GM13977 (cell line): ENCODE data around the gene WAC.
A peak's percentile ranks its signal among the peaks of the same experiment; 100 is the strongest.
"Not testable (repeated sequence)": the region's sequence is repeated elsewhere in the genome, so short reads cannot be mapped to it uniquely, and the experiment has no call there.

Experiments
- DNase-seq: peaks from one replicate; pipeline ENCODE4 v3.0.0; 2012; ENCODE audit warnings: low spot score
- in situ Hi-C: fragments of 300-500 bp; cut with MboI; formaldehyde crosslinking; loops from one replicate; pipeline ENCODE4 v1.12.0; 2022; ENCODE audit warnings: low sequenced_read_pairs, low pct_unique_long_range_greater_than_20kb, mixed read lengths, inconsistent platforms; ENCODE audit not compliant: unreplicated experiment
- TF ChIP-seq, protein P1 (sequence below): IDR thresholded peaks from 2 replicates; pipeline ENCODE4 v1.5.1; 2012; ENCODE audit warnings: mild to moderate bottlenecking, control low read depth; ENCODE audit not compliant: insufficient read depth; ENCODE audit errors: extremely low read depth, missing control alignments

The WAC gene

DNA sequence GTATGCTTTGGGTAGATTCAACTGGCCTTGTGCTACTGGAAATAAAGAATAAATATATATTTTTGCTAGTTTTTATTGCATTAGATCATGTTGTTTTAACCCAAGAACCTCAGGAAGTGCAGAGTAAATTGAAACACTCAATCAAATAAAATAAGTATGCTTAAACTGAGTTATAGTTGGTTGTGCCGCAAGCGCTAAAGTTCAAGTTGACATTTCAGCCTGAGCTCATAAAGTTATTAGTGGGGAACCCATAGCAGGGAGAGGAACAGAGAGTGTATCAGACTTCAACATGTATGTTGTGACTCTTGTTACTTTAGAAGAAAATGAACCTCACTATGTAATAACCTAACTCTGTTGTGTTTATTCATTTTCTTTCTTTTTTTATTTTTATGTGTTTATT, 119.2 kb downstream of the WAC start:
- TF ChIP-seq, protein P1, sequence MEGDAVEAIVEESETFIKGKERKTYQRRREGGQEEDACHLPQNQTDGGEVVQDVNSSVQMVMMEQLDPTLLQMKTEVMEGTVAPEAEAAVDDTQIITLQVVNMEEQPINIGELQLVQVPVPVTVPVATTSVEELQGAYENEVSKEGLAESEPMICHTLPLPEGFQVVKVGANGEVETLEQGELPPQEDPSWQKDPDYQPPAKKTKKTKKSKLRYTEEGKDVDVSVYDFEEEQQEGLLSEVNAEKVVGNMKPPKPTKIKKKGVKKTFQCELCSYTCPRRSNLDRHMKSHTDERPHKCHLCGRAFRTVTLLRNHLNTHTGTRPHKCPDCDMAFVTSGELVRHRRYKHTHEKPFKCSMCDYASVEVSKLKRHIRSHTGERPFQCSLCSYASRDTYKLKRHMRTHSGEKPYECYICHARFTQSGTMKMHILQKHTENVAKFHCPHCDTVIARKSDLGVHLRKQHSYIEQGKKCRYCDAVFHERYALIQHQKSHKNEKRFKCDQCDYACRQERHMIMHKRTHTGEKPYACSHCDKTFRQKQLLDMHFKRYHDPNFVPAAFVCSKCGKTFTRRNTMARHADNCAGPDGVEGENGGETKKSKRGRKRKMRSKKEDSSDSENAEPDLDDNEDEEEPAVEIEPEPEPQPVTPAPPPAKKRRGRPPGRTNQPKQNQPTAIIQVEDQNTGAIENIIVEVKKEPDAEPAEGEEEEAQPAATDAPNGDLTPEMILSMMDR: no peak
- in situ Hi-C loops: loop anchor here (25.0 kb wide), 1 partner anchor 660 kb away; no protein-coding TSS in a partner anchor
- DNase-seq: no peak

DNA sequence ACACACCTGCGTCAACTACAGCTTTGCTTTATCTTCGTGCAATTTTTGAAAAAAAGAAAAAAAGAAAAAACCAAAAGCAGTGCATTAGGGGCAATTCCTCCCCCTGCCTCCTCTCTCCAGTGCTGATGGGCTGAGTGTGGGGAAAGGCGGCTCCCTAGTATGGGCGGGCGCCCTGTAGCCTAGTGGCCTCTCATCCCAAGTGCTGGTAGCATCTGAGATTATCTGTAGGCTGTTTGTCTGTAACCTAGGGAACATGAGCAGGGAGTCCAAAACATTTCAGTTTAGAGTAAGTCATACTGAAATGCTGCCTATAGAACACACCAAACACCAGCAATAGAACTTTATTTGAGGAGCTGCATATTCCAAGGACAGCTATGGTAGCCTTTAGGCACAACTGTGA, 119.8 kb downstream of the WAC start:
- TF ChIP-seq, protein P1: no peak
- in situ Hi-C loops: loop anchor here (25.0 kb wide), 1 partner anchor 660 kb away; no protein-coding TSS in a partner anchor

GRCh38 chr10:28658824-28659223, 125.9 kb downstream of the WAC start:
- not testable (repeated sequence) for DNase-seq
- in situ Hi-C loops: loop anchor here (25.0 kb wide), 1 partner anchor 653 kb away; no protein-coding TSS in a partner anchor

More for the DNA sequence above, 119.8 kb downstream of the WAC start:
- DNase-seq: no peak

- in situ Hi-C loops: loop anchor here (10.0 to 25.0 kb wide), 2 partner anchors 334 to 651 kb away; no protein-coding TSS in a partner anchor
- TF ChIP-seq, protein P1: no peak
- no peak for DNase-seq
Measured at GRCh38 chr10:28661035-28661434, 128.1 kb downstream of the WAC start.

DNA sequence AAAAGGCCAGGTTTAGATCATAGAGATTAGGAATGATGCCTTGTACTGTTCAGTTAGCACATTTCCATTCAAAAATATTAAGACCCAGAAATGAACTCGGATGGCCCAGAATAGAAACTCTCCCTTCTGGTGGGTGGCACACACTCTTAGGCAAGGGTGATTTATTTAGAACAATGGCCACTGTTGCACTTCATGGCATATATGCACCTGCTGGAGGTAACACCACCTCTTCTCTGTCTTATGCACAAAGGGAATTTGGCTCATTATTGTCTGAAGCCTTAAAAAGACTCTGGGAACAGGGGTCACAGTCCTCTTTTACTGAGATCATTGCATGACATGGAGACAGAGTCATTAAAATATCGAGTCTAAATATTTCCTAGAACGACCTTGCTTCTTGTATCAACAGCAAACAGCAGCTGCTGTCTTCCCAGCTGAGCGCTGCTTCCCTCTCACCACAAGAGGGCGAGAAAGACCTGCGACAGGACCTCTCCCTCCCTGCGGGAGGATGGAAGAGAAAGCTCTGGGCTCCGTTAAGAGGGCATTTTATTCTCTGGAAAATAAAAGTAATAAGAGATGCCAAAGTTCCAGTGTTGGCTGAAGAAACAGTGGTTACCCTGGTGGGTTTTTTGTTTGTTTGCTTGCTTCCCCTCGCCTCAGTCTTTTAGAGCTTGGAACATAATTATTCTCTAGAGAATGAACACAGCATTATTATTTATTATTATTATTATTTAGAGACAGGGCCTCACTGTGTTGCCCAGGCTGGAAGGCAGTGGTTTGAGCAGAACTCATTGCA, 130.9 kb downstream of the WAC start:
- TF ChIP-seq, protein P1: peak; percentile 98
- peak; percentile 73 for DNase-seq
- in situ Hi-C loops: loop anchor here (10.0 to 25.0 kb wide), 2 partner anchors 331 to 649 kb away; no protein-coding TSS in a partner anchor

DNA sequence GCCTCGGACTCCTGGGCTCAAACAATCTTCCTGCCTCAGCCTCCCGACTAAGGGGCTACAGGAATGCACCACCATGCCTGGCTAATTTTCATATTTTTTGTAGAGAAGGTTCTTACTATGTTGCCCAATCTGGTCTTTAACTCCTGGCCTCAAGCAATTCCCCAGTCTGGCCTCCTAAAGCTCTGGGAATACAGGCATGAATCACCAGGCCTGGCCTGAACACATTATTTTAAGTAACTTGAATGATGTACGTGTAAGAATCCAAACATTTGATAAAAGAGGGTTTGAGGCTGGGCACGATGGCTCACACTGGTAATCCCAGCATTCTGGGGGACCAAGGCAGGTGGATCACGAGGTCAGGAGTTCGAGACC, 131.4 kb downstream of the WAC start:
- in situ Hi-C loops: loop anchor here (10.0 to 25.0 kb wide), 2 partner anchors 330 to 648 kb away; no protein-coding TSS in a partner anchor
- TF ChIP-seq, protein P1: no peak
- no peak for DNase-seq
